ENCODE data around the gene MAT1A. TPM values are rescaled to one million over a fixed set of nuclear protein-coding genes. Genes with fewer than 3 reads are reported as not detected.

Gene MAT1A
- total RNA-seq, 2 donors from 2014 or later: 3.9 TPM; not detected in 1

- no peak overlapping the region for H3K27ac ChIP-seq
- intact Hi-C loops (cut with DNase I): no loop called here
- no peaks in the 10 kb centered on the region for H3K4me1 ChIP-seq (replicated peaks)
- no peak for TF ChIP-seq CTCF (IDR thresholded peaks at IDR 0.05)
- TF ChIP-seq POLR2A (IDR thresholded peaks at IDR 0.05): no peak
- H3K4me3 ChIP-seq: no peak overlapping the region
- 78% methylated on average over 1 of the region's 1 CpG for WGBS
- H3K9me3 ChIP-seq: no peaks in the 10 kb centered on the region
- DNase-seq (ENCODE audit: low spot score): no peak
- no peaks in the 10 kb centered on the region for H3K27me3 ChIP-seq (replicated peaks; ENCODE audit: insufficient read depth)
- no peaks in the 10 kb centered on the region for H3K36me3 ChIP-seq
These were observed 33.3 kb upstream of the MAT1A start for GRCh38 chr10:80322711-80323110.

- TF ChIP-seq POLR2A (IDR thresholded peaks at IDR 0.05): no peak
- TF ChIP-seq POLR2AphosphoS5 (IDR thresholded peaks at IDR 0.05): no peak
- TF ChIP-seq CTCF (IDR thresholded peaks at IDR 0.05): no peak
- Histone ChIP-seq H3K36me3 (no peaks in the 10 kb centered on the region), H3K9me3 (no peaks in the 10 kb centered on the region), H3K4me1 (replicated peaks) (no peaks in the 10 kb centered on the region), H3K27me3 (replicated peaks; ENCODE audit: insufficient read depth) (no peaks in the 10 kb centered on the region), H3K27ac (no peak overlapping the region), H3K4me3 (no peak overlapping the region)
- DNase-seq (ENCODE audit: low spot score): no peak
- intact Hi-C loops (cut with DNase I): no loop called here
- 69% methylated on average over 2 of the region's 2 CpGs for WGBS
These were observed 32.7 kb upstream of the MAT1A start for GRCh38 chr10:80322158-80322557.

GRCh38 chr10:80321183-80321582 lies 31.7 kb upstream of the MAT1A start:
- TF ChIP-seq POLR2AphosphoS5 (IDR thresholded peaks at IDR 0.05) (no peak), POLR2A (IDR thresholded peaks at IDR 0.05) (no peak), CTCF (IDR thresholded peaks at IDR 0.05) (no peak)
- intact Hi-C loops (cut with DNase I): no loop called here
- WGBS: 89% methylated on average over 5 of the region's 5 CpGs
- no peak for DNase-seq (ENCODE audit: low spot score)
- no peaks in the 10 kb centered on the region for H3K4me1 ChIP-seq (replicated peaks)
- no peaks in the 10 kb centered on the region for H3K36me3 ChIP-seq
- H3K27me3 ChIP-seq (replicated peaks; ENCODE audit: insufficient read depth): no peaks in the 10 kb centered on the region
- H3K27ac ChIP-seq: no peak overlapping the region
- H3K4me3 ChIP-seq: no peak overlapping the region
- H3K9me3 ChIP-seq: no peaks in the 10 kb centered on the region

GRCh38 chr10:80320377-80320776 lies 30.9 kb upstream of the MAT1A start:
- intact Hi-C loops (cut with DNase I): no loop called here
- Histone ChIP-seq H3K4me3 (no peak overlapping the region), H3K4me1 (replicated peaks) (no peaks in the 10 kb centered on the region), H3K9me3 (no peaks in the 10 kb centered on the region), H3K27ac (no peak overlapping the region), H3K36me3 (no peaks in the 10 kb centered on the region), H3K27me3 (replicated peaks; ENCODE audit: insufficient read depth) (no peaks in the 10 kb centered on the region)
- no peak for DNase-seq (ENCODE audit: low spot score)
- TF ChIP-seq POLR2A (IDR thresholded peaks at IDR 0.05) (no peak), POLR2AphosphoS5 (IDR thresholded peaks at IDR 0.05) (no peak), CTCF (IDR thresholded peaks at IDR 0.05) (no peak)

GRCh38 chr10:80319725-80320290 lies 30.4 kb upstream of the MAT1A start:
- WGBS: 92% methylated on average over 2 of the region's 2 CpGs
- no peaks in the 10 kb centered on the region for H3K27me3 ChIP-seq (replicated peaks; ENCODE audit: insufficient read depth)

More at GRCh38 chr10:80319725-80320290, 30.4 kb upstream of the MAT1A start:
- Histone ChIP-seq H3K4me3 (no peak overlapping the region), H3K4me1 (replicated peaks) (no peaks in the 10 kb centered on the region), H3K27ac (no peak overlapping the region), H3K36me3 (no peaks in the 10 kb centered on the region), H3K9me3 (no peaks in the 10 kb centered on the region)
- DNase-seq (ENCODE audit: low spot score): no peak
- intact Hi-C loops (cut with DNase I): no loop called here
- TF ChIP-seq CTCF (IDR thresholded peaks at IDR 0.05) (no peak), POLR2AphosphoS5 (IDR thresholded peaks at IDR 0.05) (no peak), POLR2A (IDR thresholded peaks at IDR 0.05) (no peak)
